CD4-positive, alpha-beta T cell (primary cell): ENCODE results near the gene CYP19A1. TPM values are rescaled to one million over a fixed set of nuclear protein-coding genes. Genes with fewer than 3 reads are reported as not detected.

Source experiments
- ATAC-seq: fragments of 200-7000 bp; cut with Tn5 transposase; one replicate; pipeline ENCODE4 v1.10.0; 2022; ENCODE audit warnings: mild to moderate bottlenecking; ENCODE audit not compliant: poor library complexity
- CTCF ChIA-PET: fragments of 350-600 bp; sonication (Branson Sonifier 250); formaldehyde crosslinking; loops from one replicate; lab custom pipeline; 2021; ENCODE audit warnings: antibody characterized with exemption, inconsistent platforms; lab: Charles Lee
- POLR2A ChIA-PET: fragments of 350-600 bp; sonication (Branson Sonifier 250); formaldehyde crosslinking; loops from one replicate; lab custom pipeline; 2021; ENCODE audit warnings: antibody characterized with exemption, inconsistent platforms; lab: Charles Lee
- DNase-seq, 14 experiments: peaks; one replicate each; pipeline ENCODE4 v3.0.0-alpha.2; 2013 to 2020; ENCODE audit warnings: mixed read lengths in 2 of 14
- H3K27ac ChIP-seq, 2 donors: one replicate each; pipeline versions ENCODE4 v1.5.1 to v1.7.0; 2013; ENCODE audit warnings: low read length in 2 of 2, low read depth in 1 of 2, mild to moderate bottlenecking in 1 of 2
- H3K27me3 ChIP-seq, 2 experiments: 1 replicate in 1 of 2; 2 replicates in 1 of 2; pipeline versions ENCODE4 v1.6.1 to v1.7.0; 2013; ENCODE audit warnings: low read length in 2 of 2, control low read depth in 1 of 2, mild to moderate bottlenecking in 1 of 2, moderate library complexity in 1 of 2; ENCODE audit not compliant: insufficient read depth in 2 of 2, control insufficient read depth in 1 of 2
- H3K36me3 ChIP-seq: one replicate; pipeline ENCODE4 v1.6.1; 2013; ENCODE audit warnings: low read length, control low read depth; ENCODE audit not compliant: insufficient read depth
- H3K4me1 ChIP-seq: one replicate; pipeline ENCODE4 v1.6.1; 2013; ENCODE audit warnings: low read length, control low read depth; ENCODE audit not compliant: insufficient read depth
- H3K4me3 ChIP-seq: one replicate; pipeline ENCODE4 v1.5.1; 2013; ENCODE audit warnings: mild to moderate bottlenecking, low read length, moderate library complexity
- H3K9me3 ChIP-seq, 2 experiments: 1 replicate in 1 of 2; 2 replicates in 1 of 2; pipeline versions ENCODE4 v1.6.1 to v1.7.0; 2013; ENCODE audit warnings: low read length in 2 of 2, mild to moderate bottlenecking in 2 of 2, control low read depth in 1 of 2, moderate library complexity in 1 of 2; ENCODE audit not compliant: control insufficient read depth in 1 of 2, insufficient read depth in 1 of 2
- H3K27ac Mint-ChIP-seq: one replicate; pipeline ENCODE4 v1.8.0; 2020; ENCODE audit warnings: mixed read lengths
- H3K27me3 Mint-ChIP-seq: one replicate; pipeline ENCODE4 v1.8.0; 2021; ENCODE audit warnings: mixed read lengths
- H3K36me3 Mint-ChIP-seq: one replicate; pipeline ENCODE4 v1.8.0; 2021; ENCODE audit warnings: low read depth, mixed read lengths
- H3K4me1 Mint-ChIP-seq: one replicate; pipeline ENCODE4 v1.8.0; 2021; ENCODE audit warnings: low read depth, mixed read lengths
- H3K4me3 Mint-ChIP-seq: one replicate; pipeline ENCODE4 v1.8.0; 2020; ENCODE audit warnings: mild to moderate bottlenecking, mixed read lengths
- H3K9me3 Mint-ChIP-seq: one replicate; pipeline ENCODE4 v1.8.0; 2020; ENCODE audit warnings: mixed read lengths
- CTCF ChIP-seq: fragments of 200-600 bp; IDR thresholded peaks from one replicate; pipeline ENCODE4 v1.8.0; 2022; ENCODE audit warnings: antibody characterized with exemption, mild to moderate bottlenecking
- intact Hi-C, 2 experiments: fragments of 100-400 bp; cut with DNase I in 1 of 2; cut with micrococcal nuclease in 1 of 2; formaldehyde crosslinking; loops; one replicate each; pipeline versions ENCODE4 v1.15.1 to v1.9.0; 2023 to 2025; cut with DNase I, micrococcal nuclease
- total RNA-seq, 174 experiments: library from RNA in 2 of 174; stranded (reverse) in 2 of 174; gene quantifications; one replicate each; pipeline ENCODE4 v1.2.3 and lab custom pipeline; 2021 to 2026

The CYP19A1 gene
- total RNA-seq, 2 experiments from 2014 or later: not detected

GRCh38 chr15:51195459-51195858, 142.9 kb downstream of the CYP19A1 start:
- Mint-ChIP-seq H3K27me3 (peaks cover 54% of the 10 kb centered on the region), H3K4me1 (no peaks in the 10 kb centered on the region), H3K36me3 (no peaks in the 10 kb centered on the region), H3K27ac (no peak overlapping the region), H3K9me3 (no peaks in the 10 kb centered on the region), H3K4me3 (no peak overlapping the region)
- intact Hi-C loops: loop anchor here in 1 of 2 experiments (10.0 kb wide), 1 partner anchor 361 kb away; no protein-coding TSS in a partner anchor
- no peak for TF ChIP-seq CTCF
- H3K27ac ChIP-seq: no peak overlapping the region
- no peaks in the 10 kb centered on the region for H3K36me3 ChIP-seq
- no peaks in the 10 kb centered on the region for H3K9me3 ChIP-seq
- H3K4me1 ChIP-seq: peaks cover 5% of the 10 kb centered on the region
- peaks cover 10 to 28% of the 10 kb centered on the region in 2 experiments for H3K27me3 ChIP-seq
- H3K4me3 ChIP-seq: no peak overlapping the region
- ATAC-seq: no peak
- DNase-seq: no peak
- CTCF ChIA-PET: no interaction called here
- POLR2A ChIA-PET: no interaction called here

- no peaks in the 10 kb centered on the region for H3K9me3 ChIP-seq
- ATAC-seq: no peak
- no peaks in the 10 kb centered on the region for H3K36me3 ChIP-seq
- intact Hi-C loops: loop anchor here in 1 of 2 experiments (10.0 kb wide), 1 partner anchor 359 kb away; no protein-coding TSS in a partner anchor
- POLR2A ChIA-PET: no interaction called here
- CTCF ChIA-PET: no interaction called here
- no peak for DNase-seq
- peaks cover 5% of the 10 kb centered on the region for H3K4me1 ChIP-seq
- Mint-ChIP-seq H3K36me3 (no peaks in the 10 kb centered on the region), H3K4me3 (no peak overlapping the region), H3K27me3 (peaks cover 47% of the 10 kb centered on the region), H3K9me3 (no peaks in the 10 kb centered on the region), H3K27ac (no peak overlapping the region), H3K4me1 (no peaks in the 10 kb centered on the region)
- H3K27me3 ChIP-seq: peaks cover 10 to 28% of the 10 kb centered on the region in 2 experiments
- no peak overlapping the region for H3K27ac ChIP-seq
- no peak overlapping the region for H3K4me3 ChIP-seq
- TF ChIP-seq CTCF: no peak
Observed at GRCh38 chr15:51193979-51194378, 144.4 kb downstream of the CYP19A1 start.

DNA sequence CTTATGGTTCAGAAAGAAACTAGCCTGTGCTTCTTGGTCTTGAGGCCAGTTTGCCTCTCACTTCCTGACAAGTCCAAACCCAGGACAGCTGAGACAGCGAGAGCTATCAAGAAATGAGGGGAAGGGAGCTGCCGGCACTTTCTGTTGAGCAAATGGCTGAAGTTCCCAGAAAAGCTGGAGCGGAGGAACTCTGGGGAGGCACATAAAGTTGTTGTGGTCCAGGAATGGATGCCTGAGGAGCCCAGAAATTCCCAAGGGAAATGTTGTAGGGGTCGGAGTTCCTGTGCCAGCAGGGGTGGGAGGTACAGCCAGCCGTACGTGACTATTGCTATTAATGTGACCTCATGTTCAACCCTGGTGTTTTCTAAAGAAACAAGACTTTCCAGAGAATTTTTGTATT, 144.9 kb downstream of the CYP19A1 start:
- TF ChIP-seq CTCF: no peak
- H3K9me3 Mint-ChIP-seq: no peaks in the 10 kb centered on the region
- H3K4me1 Mint-ChIP-seq: no peaks in the 10 kb centered on the region
- H3K4me1 ChIP-seq: peaks cover 5% of the 10 kb centered on the region
- no peak overlapping the region for H3K27ac ChIP-seq
- no peaks in the 10 kb centered on the region for H3K9me3 ChIP-seq
- H3K36me3 ChIP-seq: no peaks in the 10 kb centered on the region
- ATAC-seq: no peak
- peaks cover 7 to 28% of the 10 kb centered on the region in 2 experiments for H3K27me3 ChIP-seq
- H3K4me3 Mint-ChIP-seq: no peak overlapping the region
- H3K36me3 Mint-ChIP-seq: no peaks in the 10 kb centered on the region
- H3K27ac Mint-ChIP-seq: no peak overlapping the region
- no peak overlapping the region for H3K4me3 ChIP-seq
- POLR2A ChIA-PET: no interaction called here
- intact Hi-C loops: loop anchor here in 1 of 2 experiments (10.0 kb wide), 1 partner anchor 359 kb away; no protein-coding TSS in a partner anchor
- peaks cover 47% of the 10 kb centered on the region for H3K27me3 Mint-ChIP-seq
- CTCF ChIA-PET: interaction anchor here (1.9 kb wide), 1 partner anchor 30 kb away, joined by 8 read pairs; no protein-coding TSS in a partner anchor
- no peak for DNase-seq
